OCI-LY1 (cell line): ENCODE results near the gene PYGM.
A peak's percentile ranks its signal among the peaks of the same experiment; 100 is the strongest.

Source experiments
- H2AFZ ChIP-seq: fragments of 200-600 bp; sonication (generic), shearing (Covaris generic); 2 replicates; pipeline ENCODE4 v1.6.0; 2014; ENCODE audit warnings: antibody characterized with exemption, mild to moderate bottlenecking, low read length
- H3F3A ChIP-seq: fragments of 200-600 bp; sonication (generic), shearing (Covaris generic); 2 replicates; pipeline ENCODE4 v1.6.0; 2014; ENCODE audit warnings: mild to moderate bottlenecking, antibody characterized with exemption, low read length, moderate library complexity; ENCODE audit not compliant: insufficient read depth
- H3K27ac ChIP-seq: fragments of 200-600 bp; sonication (generic); 2 replicates; pipeline ENCODE4 v1.5.1; 2014; ENCODE audit warnings: low read length, mixed run types, mild to moderate bottlenecking, low read depth; ENCODE audit not compliant: poor library complexity, severe bottlenecking
- H3K27me3 ChIP-seq: fragments of 200-600 bp; sonication (generic); 2 replicates; pipeline ENCODE4 v1.6.0; 2014; ENCODE audit warnings: antibody characterized with exemption, mild to moderate bottlenecking, low read length, moderate library complexity; ENCODE audit not compliant: insufficient read depth
- H3K36me3 ChIP-seq: fragments of 200-600 bp; sonication (generic); 2 replicates; pipeline ENCODE4 v1.6.1; 2014; ENCODE audit warnings: mild to moderate bottlenecking, antibody characterized with exemption, low read length, moderate library complexity, mixed read lengths; ENCODE audit not compliant: insufficient read depth
- H3K4me1 ChIP-seq: fragments of 200-600 bp; sonication (generic); 2 replicates; pipeline ENCODE4 v1.5.1; 2014; ENCODE audit warnings: mild to moderate bottlenecking, low read length, moderate library complexity; ENCODE audit not compliant: insufficient read depth, severe bottlenecking
- H3K4me2 ChIP-seq: fragments of 200-600 bp; sonication (generic), shearing (Covaris generic); 2 replicates; pipeline ENCODE4 v1.6.1; 2014; ENCODE audit warnings: low read length
- H3K4me3 ChIP-seq: fragments of 200-600 bp; sonication (generic); 2 replicates; pipeline ENCODE4 v1.5.1; 2014; ENCODE audit warnings: low read length, low read depth, mild to moderate bottlenecking, mixed read lengths; ENCODE audit not compliant: poor library complexity, severe bottlenecking
- H3K79me2 ChIP-seq: fragments of 200-600 bp; shearing (Covaris generic); 2 replicates; pipeline ENCODE4 v1.6.1; 2016; ENCODE audit warnings: mixed run types, low read length, mixed read lengths; ENCODE audit not compliant: insufficient read depth
- H3K9ac ChIP-seq: fragments of 200-600 bp; sonication (generic), shearing (Covaris generic); 2 replicates; pipeline ENCODE4 v1.6.1; 2014; ENCODE audit warnings: mild to moderate bottlenecking, low read length, mixed read lengths
- H3K9me2 ChIP-seq: fragments of 200-600 bp; sonication (generic), shearing (Covaris generic); 2 replicates; pipeline ENCODE4 v1.6.1; 2014; ENCODE audit warnings: low read depth, mild to moderate bottlenecking, low read length, mixed read lengths
- H3K9me3 ChIP-seq: fragments of 200-600 bp; shearing (Covaris generic); 2 replicates; pipeline ENCODE4 v1.6.1; 2014; ENCODE audit warnings: low read length, mixed read lengths
- H4K20me1 ChIP-seq: fragments of 200-600 bp; sonication (generic), shearing (Covaris generic); 2 replicates; pipeline ENCODE4 v1.6.0; 2016; ENCODE audit warnings: mild to moderate bottlenecking, low read length; ENCODE audit not compliant: insufficient read depth
- EZH2 ChIP-seq: fragments of 200-600 bp; sonication (generic), shearing (Covaris generic); IDR thresholded peaks from 2 replicates; pipeline ENCODE4 v1.8.0; 2017; ENCODE audit warnings: borderline replicate concordance, mixed run types, mild to moderate bottlenecking, antibody characterized with exemption, low read length, moderate library complexity, mixed read lengths
- TF ChIP-seq, protein P1 (sequence below): fragments of 200-600 bp; sonication (generic), shearing (Covaris generic); IDR thresholded peaks from 2 replicates; pipeline ENCODE4 v1.5.1; 2017; ENCODE audit warnings: mild to moderate bottlenecking, antibody characterized with exemption, low read length, moderate library complexity, mixed read lengths

The PYGM gene

DNA sequence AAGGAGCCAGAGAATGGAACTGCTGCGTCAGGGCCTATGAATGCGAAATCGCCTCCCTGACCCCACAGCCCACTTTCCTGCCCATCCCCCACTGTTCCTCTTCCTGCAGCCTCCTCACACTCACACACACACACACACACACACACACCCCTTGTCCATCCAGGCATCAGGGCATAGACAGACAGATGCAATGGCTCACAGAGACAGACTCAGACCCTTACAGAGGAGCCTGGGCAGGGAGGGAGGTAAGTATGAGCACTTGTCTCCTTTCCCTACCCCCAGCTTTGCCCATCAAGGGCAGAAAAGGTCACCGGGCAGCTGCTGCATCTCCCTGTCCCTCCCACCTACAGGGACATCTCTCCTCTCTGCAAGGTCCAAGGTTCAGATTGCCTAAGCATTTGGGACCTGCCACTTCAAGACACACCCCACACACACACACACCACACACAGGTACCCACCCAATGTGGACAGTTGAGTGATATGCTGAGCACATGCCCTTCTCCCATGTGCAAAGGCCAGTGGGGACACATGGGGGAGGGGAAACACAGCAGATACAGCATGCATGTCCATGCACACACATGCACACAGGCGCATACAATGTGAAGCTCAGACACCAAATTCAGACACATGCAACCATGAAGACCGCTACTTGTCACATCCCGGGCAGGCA lies 34.8 kb downstream of the PYGM start:
- H4K20me1 ChIP-seq: no peaks in the 10 kb centered on the region
- H3K4me1 ChIP-seq: peaks cover 5% of the 10 kb centered on the region
- no peak overlapping the region for H3K4me3 ChIP-seq
- peaks cover 9% of the 10 kb centered on the region for H3K27me3 ChIP-seq
- H3K9me2 ChIP-seq: no peaks in the 10 kb centered on the region
- no peak overlapping the region for H2AFZ ChIP-seq
- H3F3A ChIP-seq: no peaks in the 10 kb centered on the region
- no peaks in the 10 kb centered on the region for H3K79me2 ChIP-seq
- no peak overlapping the region for H3K27ac ChIP-seq
- H3K4me2 ChIP-seq: no peak overlapping the region
- TF ChIP-seq, protein P1, sequence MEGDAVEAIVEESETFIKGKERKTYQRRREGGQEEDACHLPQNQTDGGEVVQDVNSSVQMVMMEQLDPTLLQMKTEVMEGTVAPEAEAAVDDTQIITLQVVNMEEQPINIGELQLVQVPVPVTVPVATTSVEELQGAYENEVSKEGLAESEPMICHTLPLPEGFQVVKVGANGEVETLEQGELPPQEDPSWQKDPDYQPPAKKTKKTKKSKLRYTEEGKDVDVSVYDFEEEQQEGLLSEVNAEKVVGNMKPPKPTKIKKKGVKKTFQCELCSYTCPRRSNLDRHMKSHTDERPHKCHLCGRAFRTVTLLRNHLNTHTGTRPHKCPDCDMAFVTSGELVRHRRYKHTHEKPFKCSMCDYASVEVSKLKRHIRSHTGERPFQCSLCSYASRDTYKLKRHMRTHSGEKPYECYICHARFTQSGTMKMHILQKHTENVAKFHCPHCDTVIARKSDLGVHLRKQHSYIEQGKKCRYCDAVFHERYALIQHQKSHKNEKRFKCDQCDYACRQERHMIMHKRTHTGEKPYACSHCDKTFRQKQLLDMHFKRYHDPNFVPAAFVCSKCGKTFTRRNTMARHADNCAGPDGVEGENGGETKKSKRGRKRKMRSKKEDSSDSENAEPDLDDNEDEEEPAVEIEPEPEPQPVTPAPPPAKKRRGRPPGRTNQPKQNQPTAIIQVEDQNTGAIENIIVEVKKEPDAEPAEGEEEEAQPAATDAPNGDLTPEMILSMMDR: no peak
- TF ChIP-seq EZH2: no peak
- H3K36me3 ChIP-seq: no peaks in the 10 kb centered on the region
- no peak overlapping the region for H3K9ac ChIP-seq
- no peaks in the 10 kb centered on the region for H3K9me3 ChIP-seq

DNA sequence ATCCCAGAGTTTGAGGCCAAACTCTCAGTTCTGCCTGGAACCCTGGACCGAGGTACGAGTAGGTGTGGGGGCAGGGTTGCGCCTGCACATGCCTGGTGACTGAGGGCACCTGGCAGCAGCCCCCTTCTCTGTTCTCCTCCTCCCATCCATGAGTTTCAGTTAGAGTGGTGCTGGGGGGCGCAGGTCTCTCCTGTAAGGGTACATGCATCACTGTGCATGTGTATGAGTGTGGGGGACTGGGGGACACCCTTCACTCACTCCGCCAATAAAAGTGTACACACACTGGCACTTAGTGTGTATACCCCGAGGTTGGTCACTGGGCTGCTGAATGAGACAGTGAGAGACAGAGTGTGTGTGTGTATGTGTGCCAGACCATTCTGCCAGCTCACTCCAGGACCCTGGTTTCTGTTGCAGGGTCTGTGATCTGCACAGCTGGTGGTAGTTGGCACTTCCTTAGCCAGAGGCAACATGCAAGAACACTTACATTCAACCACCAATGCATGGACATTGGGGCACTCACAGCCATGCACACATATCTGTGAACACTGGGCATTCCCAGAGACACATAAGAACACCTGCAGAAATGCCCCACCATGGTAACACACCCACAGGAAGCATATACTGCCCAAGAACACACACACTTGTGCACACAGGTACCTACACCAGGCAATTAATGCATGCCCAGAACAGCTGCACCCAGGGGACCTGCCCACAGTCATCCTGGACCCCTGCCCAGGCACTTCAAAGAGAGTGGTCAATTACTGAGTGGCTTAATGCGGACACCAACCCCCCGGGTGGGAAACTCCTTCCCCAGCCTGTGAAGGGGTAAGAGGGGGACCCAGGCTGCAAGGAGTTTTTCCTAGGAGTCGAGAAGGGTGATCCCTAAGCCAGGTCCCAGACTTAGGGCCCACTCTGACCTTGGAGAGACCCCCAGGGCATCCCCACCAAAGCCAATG lies 35.6 kb downstream of the PYGM start:
- Histone ChIP-seq H3K4me1 (peaks cover 5% of the 10 kb centered on the region), H4K20me1 (no peaks in the 10 kb centered on the region), H3K27me3 (peaks cover 10% of the 10 kb centered on the region), H3K4me3 (peak overlapping the region; percentile 66), H2AFZ (no peak overlapping the region), H3K9me3 (no peaks in the 10 kb centered on the region), H3K27ac (no peak overlapping the region), H3K4me2 (peak overlapping the region; percentile 82), H3K9ac (no peak overlapping the region), H3K9me2 (no peaks in the 10 kb centered on the region), H3K36me3 (no peaks in the 10 kb centered on the region), H3F3A (no peaks in the 10 kb centered on the region), H3K79me2 (no peaks in the 10 kb centered on the region)
- TF ChIP-seq, protein P1: no peak
- no peak for TF ChIP-seq EZH2

DNA sequence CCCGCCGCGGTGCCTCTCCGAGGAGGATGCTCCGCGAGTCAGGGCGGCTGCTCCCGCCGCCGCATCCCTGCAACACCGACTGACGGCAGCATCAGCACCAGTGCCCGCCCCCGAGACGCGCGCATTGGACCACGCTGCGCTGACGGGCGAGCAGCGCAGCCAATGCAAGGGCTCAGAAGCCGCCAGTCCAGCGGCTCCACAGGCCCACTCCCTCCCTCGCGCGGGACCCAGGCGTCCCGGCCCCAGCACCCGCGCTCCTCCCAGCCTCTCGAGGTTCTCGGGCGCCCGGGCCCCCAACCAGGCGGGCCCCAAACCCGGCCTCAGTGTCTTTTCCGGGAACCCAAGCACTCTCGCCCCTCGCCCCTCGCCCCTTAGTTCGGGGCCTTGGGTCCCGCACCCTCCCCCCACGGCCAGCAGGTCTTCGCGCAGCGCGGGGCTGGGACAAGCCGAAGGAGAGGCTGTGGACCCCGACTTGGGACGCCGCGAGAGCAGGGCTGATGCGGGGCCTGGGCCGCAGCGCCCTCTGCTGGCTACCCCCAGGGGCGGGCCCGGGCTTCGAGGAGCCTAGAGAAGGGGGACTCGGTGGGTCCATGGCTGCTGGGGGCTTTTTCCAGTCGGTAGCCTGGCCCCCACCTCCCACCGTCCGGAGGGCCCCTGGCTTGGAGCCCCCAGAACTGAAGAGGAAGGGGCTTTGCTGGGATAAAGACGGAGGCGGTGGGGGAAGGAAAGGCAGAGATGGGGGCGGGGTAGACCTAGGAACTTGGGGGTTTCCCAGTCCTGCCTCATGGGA lies 36.5 kb downstream of the PYGM start, which contains the start of gene NRXN2:
Gene NRXN2 (minus strand): TSS at position 81 of the 790 bp plus-strand sequence. CDS start 9,498 bp downstream, outside the sequence.
- peak within 1 kb of the TSS; percentile 68 for H3K9ac ChIP-seq
- H3K4me1 ChIP-seq: peaks cover 5% of the 10 kb centered on the region
- no peaks in the 10 kb centered on the region for H3F3A ChIP-seq
- H3K4me3 ChIP-seq: peak within 1 kb of the TSS; percentile 66
- no peaks in the 10 kb centered on the region for H4K20me1 ChIP-seq
- peak within 1 kb of the TSS; percentile 82 for H3K4me2 ChIP-seq
- H2AFZ ChIP-seq: peak within 1 kb of the TSS; percentile 84
- H3K9me2 ChIP-seq: no peaks in the 10 kb centered on the region
- H3K9me3 ChIP-seq: no peaks in the 10 kb centered on the region
- no peaks in the 10 kb centered on the region for H3K79me2 ChIP-seq
- no peak for TF ChIP-seq EZH2
- TF ChIP-seq, protein P1: peak; percentile 95
- no peaks in the 10 kb centered on the region for H3K36me3 ChIP-seq
- no peak within 1 kb of the TSS for H3K27ac ChIP-seq
- peaks cover 10% of the 10 kb centered on the region for H3K27me3 ChIP-seq
